Activated T-cell treated with anti-CD3 and anti-CD28 coated beads for 1 hour (primary cell): ENCODE data around the gene ANKMY2.
"Not testable (repeated sequence)": the region's sequence is repeated elsewhere in the genome, so short reads cannot be mapped to it uniquely, and the experiment has no call there.

Experiments used
- DNase-seq: peaks from one replicate; pipeline ENCODE4 v3.0.0-alpha.2; 2020; ENCODE audit warnings: low read depth

ANKMY2 gene

DNA sequence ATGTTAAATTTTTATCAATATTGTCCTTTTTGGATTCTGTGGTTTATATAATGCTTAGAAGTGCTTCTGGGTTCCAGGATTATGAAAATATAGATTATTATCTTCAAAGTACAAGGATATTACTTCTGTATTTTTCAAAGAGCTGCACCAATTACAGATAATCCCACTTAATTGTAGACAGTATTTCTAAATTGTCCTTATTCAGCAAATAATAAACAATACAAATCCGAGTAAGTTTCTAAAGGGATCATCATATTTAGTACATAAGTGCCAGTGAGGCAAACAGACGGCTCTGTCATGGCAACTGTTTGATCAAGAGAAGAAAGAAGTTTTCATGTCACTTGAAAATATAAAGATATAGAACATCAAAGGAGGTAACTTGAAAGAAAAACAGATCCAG, 19.2 kb downstream of the ANKMY2 start:
- no peak for DNase-seq

DNA sequence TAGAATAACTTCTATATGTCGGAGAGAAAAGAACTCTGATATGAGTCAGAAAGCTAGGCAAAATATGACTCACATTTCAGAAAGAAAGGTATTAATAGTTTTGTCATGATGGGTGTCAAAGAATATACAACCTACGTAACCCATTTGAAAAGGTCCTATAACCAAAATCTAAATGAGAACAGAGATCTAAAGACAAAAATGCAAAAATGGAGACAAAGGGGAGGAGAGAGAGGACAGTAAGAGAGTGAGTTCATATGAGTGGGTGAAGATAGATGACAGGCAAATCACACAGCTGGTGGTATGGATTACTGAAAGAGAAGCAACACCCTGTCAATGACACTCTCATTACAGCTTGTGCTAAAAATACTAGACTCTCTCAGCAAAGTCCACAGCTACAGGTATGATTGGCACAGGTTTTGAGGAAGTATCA, 25.6 kb downstream of the ANKMY2 start:
- DNase-seq = no peak

- no peak for DNase-seq
These were observed 29.0 kb downstream of the ANKMY2 start for GRCh38 chr7:16616542-16616941.

DNA sequence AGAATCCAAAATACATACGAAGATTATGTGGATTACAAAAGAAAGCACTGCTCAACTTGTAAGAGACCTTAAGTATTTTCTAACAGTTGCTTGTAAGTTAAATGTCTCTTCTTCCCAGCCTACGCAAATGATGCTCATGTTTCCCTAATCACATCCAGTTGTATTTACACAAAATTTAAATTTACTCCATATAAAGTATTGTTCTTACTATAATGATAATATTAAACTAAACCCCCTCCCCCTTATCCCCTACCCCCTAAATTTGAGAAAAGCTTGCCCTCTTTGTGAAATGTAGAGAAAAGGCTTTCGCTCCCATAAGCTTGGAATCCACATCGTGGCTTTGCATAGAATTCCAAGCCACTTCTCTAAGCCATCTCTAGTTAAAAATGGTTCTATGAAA, 29.4 kb downstream of the ANKMY2 start:
- DNase-seq = no peak

- DNase-seq = no peak
These were observed 30.3 kb downstream of the ANKMY2 start for GRCh38 chr7:16615228-16615627.

DNA sequence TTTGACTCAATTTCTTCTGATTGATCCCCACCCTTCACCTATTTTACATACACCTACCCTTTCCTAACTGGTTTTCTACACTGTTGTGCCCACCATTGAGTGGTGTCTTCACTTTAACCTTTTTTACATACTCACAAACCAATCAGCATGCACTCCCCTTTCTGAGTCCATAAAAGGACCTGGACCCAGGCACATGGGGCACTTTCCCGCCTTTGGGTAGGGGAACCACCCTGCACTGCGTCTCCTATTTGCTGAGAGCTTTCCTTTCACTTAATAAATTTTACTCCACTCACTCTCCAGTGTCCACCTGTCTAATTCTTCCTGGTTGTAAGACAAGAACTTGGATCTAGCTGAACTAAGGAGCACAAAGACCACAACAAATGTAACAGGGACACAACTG, 33.8 kb downstream of the ANKMY2 start:
- DNase-seq = no peak

GRCh38 chr7:16609842-16610450, 35.6 kb downstream of the ANKMY2 start:
- DNase-seq = no peak

GRCh38 chr7:16606704-16607103, 38.9 kb downstream of the ANKMY2 start:
- DNase-seq = no peak

- no peak for DNase-seq
These were observed 41.5 kb downstream of the ANKMY2 start for GRCh38 chr7:16604054-16604453.

GRCh38 chr7:16603633-16604032, 41.9 kb downstream of the ANKMY2 start:
- DNase-seq = no peak

GRCh38 chr7:16599860-16600259, 45.7 kb downstream of the ANKMY2 start:
- DNase-seq = no peak

DNA sequence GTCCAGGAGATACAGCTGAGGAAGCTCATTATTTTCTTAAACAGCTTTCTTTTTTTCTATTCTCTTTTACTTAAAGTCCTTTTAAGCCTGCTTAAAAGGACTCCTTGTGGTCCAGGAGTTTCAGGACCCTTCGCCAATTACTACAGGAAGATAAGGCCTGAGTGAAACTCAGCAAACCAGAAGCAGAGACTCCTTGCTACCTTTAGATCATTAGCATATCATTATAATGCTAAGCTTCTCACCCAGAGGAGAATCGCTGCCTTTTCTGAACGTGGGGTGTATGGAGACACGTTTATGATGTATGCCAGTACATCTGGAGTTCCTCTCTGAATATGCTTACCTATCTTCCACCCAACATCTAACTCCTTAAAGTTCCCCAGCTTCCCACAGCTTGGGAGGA, 47.5 kb downstream of the ANKMY2 start:
- DNase-seq = no peak

- DNase-seq = not testable (repeated sequence)
These were observed 50.0 kb downstream of the ANKMY2 start for GRCh38 chr7:16595596-16595995.

DNA sequence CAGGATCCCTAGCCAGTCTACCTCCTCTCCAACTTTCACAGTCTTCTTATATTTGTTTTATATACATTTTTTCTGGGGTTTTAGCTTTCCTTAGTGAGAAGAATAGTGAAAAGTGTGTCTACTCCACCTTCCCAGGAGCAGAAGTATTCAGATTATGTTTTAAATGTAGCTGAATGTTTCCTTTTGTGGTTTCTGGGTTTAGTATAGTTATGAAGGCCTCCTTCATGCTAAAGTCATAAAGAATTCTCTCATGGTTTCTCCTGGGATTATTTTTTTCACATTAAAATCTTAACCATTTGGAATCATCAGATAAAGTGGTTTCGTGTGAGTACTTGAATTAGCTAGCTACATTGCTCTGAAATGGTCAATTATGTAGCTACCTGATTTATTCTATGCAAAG, 50.9 kb downstream of the ANKMY2 start:
- DNase-seq = no peak

GRCh38 chr7:16594061-16594460, 51.5 kb downstream of the ANKMY2 start:
- no peak for DNase-seq

DNA sequence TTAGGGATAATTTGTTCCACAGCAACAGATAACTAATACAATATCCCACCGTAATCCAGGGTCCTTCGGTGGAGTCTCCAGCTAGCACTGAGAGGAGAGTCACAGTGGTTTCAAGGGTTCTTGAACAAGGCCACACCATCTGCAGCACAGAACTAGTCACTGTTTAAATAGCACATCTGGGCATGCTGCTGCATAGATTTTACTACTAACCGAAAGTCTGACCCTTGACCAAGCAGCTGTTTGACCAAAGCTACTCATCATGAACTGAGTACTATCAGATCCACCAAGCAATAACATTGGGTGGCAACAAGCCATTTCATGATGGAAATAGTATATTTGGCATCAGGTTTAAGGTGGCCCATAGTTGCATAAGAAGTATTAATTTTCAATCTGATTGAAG, 53.2 kb downstream of the ANKMY2 start:
- no peak for DNase-seq

DNA sequence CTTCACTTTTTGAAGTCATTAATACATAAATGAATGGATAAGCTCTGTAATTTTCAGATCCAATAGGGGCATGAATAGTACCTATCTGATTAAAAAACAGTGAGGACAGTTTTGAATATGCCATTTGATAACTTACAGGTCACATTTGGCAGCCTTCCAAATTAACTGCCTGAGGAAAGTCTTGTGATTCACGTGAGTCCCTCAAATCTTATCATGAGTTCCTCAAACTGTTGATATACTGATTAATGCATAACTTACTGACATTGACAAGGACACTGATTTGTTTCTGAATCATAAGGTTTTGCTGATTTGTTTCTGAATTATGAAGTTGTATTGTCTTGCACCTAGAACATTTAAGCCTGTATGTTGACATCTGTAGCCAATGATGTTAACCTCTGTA, 55.1 kb downstream of the ANKMY2 start:
- DNase-seq = no peak

DNA sequence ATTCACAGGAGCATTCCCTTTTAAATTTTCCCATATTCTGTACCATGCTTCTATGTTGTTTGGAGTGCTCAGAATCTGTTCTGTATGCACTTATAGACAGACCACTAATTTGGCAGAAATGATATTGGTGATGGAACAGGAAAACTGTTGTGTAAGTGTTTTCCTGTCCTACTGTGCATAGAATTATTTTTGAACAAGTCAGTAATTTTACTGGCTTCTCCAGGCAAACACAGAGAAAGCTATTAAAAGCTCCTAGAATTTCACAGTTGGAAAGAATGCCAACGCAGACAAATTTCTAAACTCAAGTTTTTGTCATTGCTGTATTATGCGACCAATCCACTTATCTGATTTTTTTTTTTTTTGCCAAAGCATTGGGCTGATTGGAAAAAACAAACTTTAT, 55.7 kb downstream of the ANKMY2 start:
- DNase-seq = no peak

GRCh38 chr7:16587790-16588189, 57.8 kb downstream of the ANKMY2 start:
- no peak for DNase-seq

GRCh38 chr7:16587129-16587528, 58.4 kb downstream of the ANKMY2 start:
- no peak for DNase-seq

DNA sequence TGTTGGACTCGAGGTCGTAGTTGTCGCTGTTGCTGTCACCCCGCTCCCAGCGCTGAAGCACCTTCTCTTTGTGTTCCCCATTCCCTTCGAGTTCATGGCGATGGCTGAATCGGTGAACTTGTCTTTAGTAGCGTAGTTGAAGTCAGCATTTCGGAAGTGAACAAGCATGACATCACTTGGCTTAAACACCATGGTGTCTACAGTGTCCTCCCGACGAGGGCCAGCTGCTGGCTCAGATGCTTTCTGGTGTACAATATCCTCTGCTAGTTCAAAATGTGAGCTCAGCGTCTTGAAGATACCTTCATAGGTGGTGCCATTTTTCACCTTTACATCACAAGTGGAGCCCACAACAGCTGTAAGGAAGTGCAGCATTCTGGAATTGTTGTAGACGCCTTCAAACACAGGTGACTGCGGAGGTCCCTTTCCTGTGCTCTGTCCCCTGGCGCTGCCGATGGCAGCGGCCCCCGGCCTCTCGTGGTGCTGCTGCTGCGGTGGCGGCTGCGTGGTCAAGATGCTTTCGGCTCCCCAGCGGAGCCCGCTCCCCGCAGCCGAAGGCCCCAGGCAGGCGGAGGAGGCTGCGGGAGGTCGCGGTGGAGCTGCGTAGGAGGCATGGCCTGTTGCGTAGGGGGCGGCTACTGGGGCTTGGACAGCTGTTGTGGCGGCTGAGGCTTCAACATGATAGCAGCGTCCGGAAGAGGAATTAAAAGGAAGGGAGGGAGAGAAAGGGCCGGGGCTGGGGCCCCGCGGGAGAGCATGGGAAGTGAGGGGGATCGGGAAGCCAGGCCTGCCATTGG, 59.3 kb downstream of the ANKMY2 start:
- no peak for DNase-seq

DNA sequence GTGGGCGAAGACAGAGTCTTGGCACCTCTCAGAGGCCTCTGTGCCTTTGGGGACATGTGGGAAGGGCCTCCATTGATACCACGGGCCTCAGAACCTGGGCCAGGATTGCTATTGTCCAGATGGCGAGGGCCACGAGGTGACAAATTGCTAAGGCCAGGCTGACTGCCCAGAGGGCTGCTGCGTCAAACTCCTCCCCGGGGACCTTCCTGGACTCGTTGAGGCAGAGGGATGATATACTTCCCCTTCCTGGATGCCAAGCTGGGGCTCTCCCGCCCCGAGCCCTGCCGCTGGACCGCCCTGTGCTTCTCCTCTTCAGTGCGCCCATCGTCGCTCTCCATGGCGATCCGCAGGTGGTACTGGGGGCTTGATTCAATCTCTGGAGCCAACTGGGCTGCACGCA, 60.0 kb downstream of the ANKMY2 start:
- DNase-seq = no peak

DNA sequence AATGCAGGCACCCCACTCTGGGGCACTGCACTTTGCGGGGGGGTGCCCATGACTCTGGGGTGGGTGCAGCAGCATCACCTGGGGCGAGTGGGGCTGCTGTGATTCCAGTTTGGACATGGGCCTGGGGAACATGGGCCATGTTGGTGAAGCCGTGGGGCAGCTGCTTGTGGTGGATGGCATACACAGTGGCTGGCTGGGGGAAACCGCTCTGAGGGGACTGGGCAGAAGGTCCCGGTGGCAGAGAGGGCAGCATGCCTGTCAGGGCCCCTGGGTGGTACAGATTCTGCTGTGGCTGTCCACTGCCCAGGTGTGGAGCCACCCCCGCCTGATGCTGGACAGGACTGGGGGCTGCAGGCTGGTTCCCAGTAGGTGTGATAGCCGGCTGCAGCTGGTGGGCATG, 61.7 kb downstream of the ANKMY2 start:
- no peak for DNase-seq

DNA sequence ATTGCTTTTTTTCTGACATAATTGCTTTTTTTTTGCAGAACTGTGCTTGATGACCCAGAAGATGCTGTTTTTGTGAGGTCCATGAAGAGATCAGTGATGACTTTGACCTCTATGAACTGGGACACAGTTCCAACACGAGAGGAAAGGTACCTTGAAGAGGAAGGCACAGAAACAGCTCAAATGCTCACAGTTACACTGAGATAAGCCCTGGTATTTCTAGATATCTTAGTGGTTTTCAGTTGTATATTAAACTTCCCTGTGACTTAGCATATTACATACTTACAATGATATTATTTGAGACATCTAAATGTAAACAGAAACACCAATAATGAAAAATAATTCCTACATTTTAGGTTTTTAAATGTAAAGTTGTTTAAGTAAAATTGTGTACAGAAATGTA, 64.3 kb downstream of the ANKMY2 start:
- no peak for DNase-seq
